A549 (cell line): ENCODE data around the gene ARHGAP27. TPM values are rescaled to one million over a fixed set of nuclear protein-coding genes. Genes with fewer than 3 reads are reported as not detected.
"Not testable (repeated sequence)": the region's sequence is repeated elsewhere in the genome, so short reads cannot be mapped to it uniquely, and the experiment has no call there.

Source experiments
- ATAC-seq, 2 experiments: fragments of 200-7000 bp in 1 of 2; fragments of >200 bp in 1 of 2; cut with Nextera tagmentation in 1 of 2; cut with Tn5 transposase in 1 of 2; 3 replicates each; pipeline versions ENCODE4 v1.8.0 to v1.9.1; 2018 to 2020; ENCODE audit warnings: mild to moderate bottlenecking in 1 of 2, moderate library complexity in 1 of 2
- CTCF ChIA-PET: fragments of 300-600 bp; sonication (Branson Sonifier 250); formaldehyde crosslinking; extraction: SDS; loops from one replicate; lab custom pipeline; 2021; ENCODE audit warnings: antibody characterized with exemption, inconsistent platforms; lab: Yijun Ruan, JAX
- POLR2A ChIA-PET: fragments of 350-600 bp; formaldehyde crosslinking; extraction: SDS; loops from one replicate; lab custom pipeline; 2021; ENCODE audit warnings: antibody characterized with exemption, inconsistent platforms; lab: Yijun Ruan, JAX
- DNase-seq, 2 experiments: peaks; one replicate each; pipeline versions ENCODE4 v3.0.0 to v3.0.0-alpha.2; 2011 to 2016; ENCODE audit warnings: low read depth in 1 of 2, low spot score in 1 of 2
- FAIRE-seq: peaks from 2 replicates; lab custom pipeline; 2011; peaks lifted over from hg19 to GRCh38; lab: Jason Lieb, UNC
- H3K27ac ChIP-seq, 2 experiments: fragments of >200 bp; sonication (Bioruptor Twin); formaldehyde crosslinking; 3 replicates each; pipeline ENCODE4 v1.5.1; 2016 to 2017
- H3K4me1 ChIP-seq: fragments of >200 bp; sonication (Bioruptor Twin); formaldehyde crosslinking; 3 replicates; pipeline ENCODE4 v1.6.1; 2016
- H3K4me2 ChIP-seq: fragments of >200 bp; sonication (Bioruptor Twin); formaldehyde crosslinking; 3 replicates; pipeline ENCODE4 v1.6.1; 2016
- H3K4me3 ChIP-seq: fragments of >200 bp; sonication (Bioruptor Twin); formaldehyde crosslinking; 3 replicates; pipeline ENCODE4 v1.5.1; 2016
- H3K9me3 ChIP-seq: fragments of >200 bp; sonication (Bioruptor Twin); formaldehyde crosslinking; 3 replicates; pipeline ENCODE4 v1.6.1; 2016
- BHLHE40 ChIP-seq: IDR thresholded peaks from 2 replicates; pipeline ENCODE4 v1.6.1; 2012; ENCODE audit warnings: low read depth, low read length, inconsistent platforms
- CHD4 ChIP-seq: fragments of 200-600 bp; sonication (generic); IDR thresholded peaks from 2 replicates; pipeline ENCODE4 v1.6.1; 2016; ENCODE audit warnings: antibody characterized with exemption, mild to moderate bottlenecking, borderline replicate concordance
- EP300 ChIP-seq, 2 experiments: fragments of >200 bp; sonication (Bioruptor Twin); formaldehyde crosslinking; IDR thresholded peaks; 2 replicates in 1 of 2; 3 replicates in 1 of 2; pipeline ENCODE4 v1.6.1; 2016 to 2017
- NPAS2 ChIP-seq: fragments of 250-450 bp; sonication (Bioruptor Pico); IDR thresholded peaks from 2 replicates; pipeline ENCODE4 v1.8.0; 2022; ENCODE audit warnings: mild to moderate bottlenecking, moderate library complexity, borderline replicate concordance
- ZSCAN20 ChIP-seq: fragments of 250-450 bp; sonication (Bioruptor Pico); IDR thresholded peaks from 2 replicates; pipeline ENCODE4 v1.8.0; 2022; ENCODE audit warnings: mild to moderate bottlenecking, moderate library complexity
- WGBS: methylation state at CpG from one replicate; pipeline ENCODE4 v1.1.6; 2017; ENCODE audit errors: missing lambda C conversion rate; 5-methylcytosine and 5-hydroxymethylcytosine counted together
- polyA minus RNA-seq: library from RNA; depleted of rRNA, polyadenylated mRNA; stranded (reverse); fragments of >200 nt; gene quantifications from 2 replicates; pipeline ENCODE4 v1.2.3, GENCODE V29; 2011; rRNA and poly(A)+ RNA removed
- polyA plus RNA-seq, 4 experiments: library from polyadenylated mRNA; depleted of rRNA in 3 of 4; stranded (reverse); fragments of >200 nt; fragmentation: RNase III in 1 of 4; extraction: RNeasy Plus Mini Kit Qiagen cat#74134 plus additional on column Dnase treatment in 1 of 4; gene quantifications; 2 replicates in 3 of 4; 3 replicates in 1 of 4; pipeline ENCODE4 v1.2.3, GENCODE V29; 2011 to 2017

Gene ARHGAP27, protein sequence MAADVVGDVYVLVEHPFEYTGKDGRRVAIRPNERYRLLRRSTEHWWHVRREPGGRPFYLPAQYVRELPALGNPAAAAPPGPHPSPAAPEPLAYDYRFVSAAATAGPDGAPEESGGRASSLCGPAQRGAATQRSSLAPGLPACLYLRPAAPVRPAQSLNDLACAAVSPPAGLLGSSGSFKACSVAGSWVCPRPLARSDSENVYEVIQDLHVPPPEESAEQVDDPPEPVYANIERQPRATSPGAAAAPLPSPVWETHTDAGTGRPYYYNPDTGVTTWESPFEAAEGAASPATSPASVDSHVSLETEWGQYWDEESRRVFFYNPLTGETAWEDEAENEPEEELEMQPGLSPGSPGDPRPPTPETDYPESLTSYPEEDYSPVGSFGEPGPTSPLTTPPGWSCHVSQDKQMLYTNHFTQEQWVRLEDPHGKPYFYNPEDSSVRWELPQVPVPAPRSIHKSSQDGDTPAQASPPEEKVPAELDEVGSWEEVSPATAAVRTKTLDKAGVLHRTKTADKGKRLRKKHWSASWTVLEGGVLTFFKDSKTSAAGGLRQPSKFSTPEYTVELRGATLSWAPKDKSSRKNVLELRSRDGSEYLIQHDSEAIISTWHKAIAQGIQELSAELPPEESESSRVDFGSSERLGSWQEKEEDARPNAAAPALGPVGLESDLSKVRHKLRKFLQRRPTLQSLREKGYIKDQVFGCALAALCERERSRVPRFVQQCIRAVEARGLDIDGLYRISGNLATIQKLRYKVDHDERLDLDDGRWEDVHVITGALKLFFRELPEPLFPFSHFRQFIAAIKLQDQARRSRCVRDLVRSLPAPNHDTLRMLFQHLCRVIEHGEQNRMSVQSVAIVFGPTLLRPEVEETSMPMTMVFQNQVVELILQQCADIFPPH
- 7.7 and 10.0 TPM in 2 replicates for polyA plus RNA-seq (2011; rRNA removed)
- 21.4 and 21.7 TPM in 2 replicates for polyA plus RNA-seq (2012; cell fraction: cytosol; rRNA removed)
- 75.5 and 149 TPM in 2 replicates for polyA plus RNA-seq (2012; cell fraction: nucleus; rRNA removed)
- 15.2 to 16.4 TPM (median 15.7 TPM) in 3 replicates for polyA plus RNA-seq (2017; fragmentation: RNase III; extraction: RNeasy Plus Mini Kit Qiagen cat#74134 plus additional on column Dnase treatment)
- polyA minus RNA-seq = 13.2 and 14.6 TPM in 2 replicates

DNA sequence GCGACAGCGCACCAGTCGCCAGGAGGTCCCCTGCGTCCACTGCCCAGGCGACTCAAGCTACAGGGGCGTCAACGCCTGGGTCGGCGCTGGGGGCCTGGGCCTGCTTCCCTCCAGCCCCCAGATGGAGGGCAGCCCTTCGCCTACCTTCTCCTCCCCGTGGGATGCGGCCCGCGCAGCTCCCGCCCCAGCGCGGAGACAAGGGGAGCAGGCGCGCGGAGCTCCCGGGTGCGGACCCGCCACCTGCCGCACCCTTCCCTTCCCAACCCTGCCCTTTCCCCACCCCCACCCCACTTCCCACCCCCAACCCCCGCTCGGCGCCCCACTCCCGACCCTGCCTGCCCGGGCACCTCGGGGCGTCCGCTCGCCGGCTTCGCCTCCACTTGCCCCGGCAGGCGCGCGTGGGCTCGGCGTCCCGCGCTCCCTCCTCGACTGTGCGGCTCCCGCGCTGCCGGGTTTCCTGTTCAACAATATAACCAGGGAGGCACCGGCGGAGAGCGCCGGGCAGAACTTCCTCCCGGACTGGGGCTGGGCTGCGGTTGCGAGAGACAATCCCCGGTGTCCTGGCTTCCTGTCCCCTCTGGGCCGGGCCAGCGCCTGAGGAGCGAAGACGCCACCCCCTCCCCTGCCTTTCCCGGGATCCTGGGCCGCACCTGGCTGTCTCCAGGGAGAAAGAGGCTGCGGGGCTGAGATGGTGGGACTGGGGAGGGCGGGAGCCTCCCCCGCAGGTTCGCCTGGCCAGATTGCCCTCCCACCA is at the start of gene ARHGAP27:
ARHGAP27 (minus strand) TSS at position 466 of the 754 bp plus-strand sequence. CDS start 2,591 bp downstream, outside the sequence.
- Histone ChIP-seq H3K9me3 (no peaks in the 10 kb centered on the region), H3K4me2 (peak within 1 kb of the TSS; percentile 99), H3K27ac (peak within 1 kb of the TSS; percentile 47 to 85), H3K4me3 (peak within 1 kb of the TSS; percentile 52), H3K4me1 (peaks cover 27% of the 10 kb centered on the region; the same call in 2 of the 3 replicates)
- ATAC-seq = peak in 1 of 2 experiments; percentile 4; a peak in 2 of 6 replicates
- TF ChIP-seq EP300 (IDR thresholded peaks at IDR 0.05) (no peak), NPAS2 (CRISPR knock-in tag) (no peak), BHLHE40 (no peak), CHD4 (no peak), ZSCAN20 (no peak)
- CTCF ChIA-PET = interaction anchor here (0.6 to 3.0 kb wide), 3 partner anchors 38 to 159 kb away, joined by 3 to 6 read pairs (median 3); no protein-coding TSS in a partner anchor
- no peak for DNase-seq
- 71% methylated on average over 44 of the region's 66 CpGs for WGBS
- FAIRE-seq = no peak
- POLR2A ChIA-PET = no interaction called here

DNA sequence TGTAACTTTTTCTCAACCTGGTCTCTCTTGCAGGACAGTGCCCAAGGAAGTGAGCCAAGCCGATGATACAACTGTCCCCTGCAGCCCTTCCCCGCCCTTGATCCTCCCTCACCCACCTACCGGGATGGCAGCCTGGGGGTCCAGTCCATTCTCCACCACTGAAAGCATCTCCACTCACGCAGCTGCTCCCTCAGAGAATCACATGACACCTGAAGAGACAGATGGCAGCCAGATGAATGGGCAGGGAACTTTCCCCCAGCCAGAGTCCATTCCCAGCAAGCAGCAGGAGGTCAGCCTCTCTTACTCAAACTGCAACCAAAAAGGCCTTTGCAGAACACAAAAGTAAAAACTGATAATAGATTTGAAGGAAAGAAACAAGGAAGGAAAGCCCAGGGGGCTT is 49.6 kb upstream of the ARHGAP27 start:
- POLR2A ChIA-PET, CTCF ChIA-PET, H3K27ac ChIP-seq, ATAC-seq, DNase-seq, H3K4me1 ChIP-seq, H3K9me3 ChIP-seq, FAIRE-seq, H3K4me3 ChIP-seq, H3K4me2 ChIP-seq: not testable (repeated sequence)
- WGBS = 84% methylated on average over 4 of the region's 4 CpGs

- H3K4me2 ChIP-seq, H3K4me3 ChIP-seq, FAIRE-seq, H3K27ac ChIP-seq, CTCF ChIA-PET, ATAC-seq, H3K4me1 ChIP-seq, DNase-seq, H3K9me3 ChIP-seq, POLR2A ChIA-PET: not testable (repeated sequence)
- 94% methylated on average over 14 of the region's 14 CpGs for WGBS
Observed at GRCh38 chr17:45475436-45475835, 42.8 kb upstream of the ARHGAP27 start.

GRCh38 chr17:45472249-45472648 is 39.6 kb upstream of the ARHGAP27 start:
- FAIRE-seq, H3K9me3 ChIP-seq, H3K4me1 ChIP-seq, H3K27ac ChIP-seq, DNase-seq, H3K4me3 ChIP-seq, POLR2A ChIA-PET, CTCF ChIA-PET, H3K4me2 ChIP-seq: not testable (repeated sequence)
- peak in 1 of 2 experiments; percentile 12; a peak in 1 of 6 replicates for ATAC-seq
- WGBS = 67% methylated on average over 3 of the region's 3 CpGs

- POLR2A ChIA-PET, H3K27ac ChIP-seq, FAIRE-seq: not testable (repeated sequence)
Observed at GRCh38 chr17:45469204-45469563, 36.5 kb upstream of the ARHGAP27 start.

GRCh38 chr17:45468293-45469203 is 35.9 kb upstream of the ARHGAP27 start:
- CTCF ChIA-PET, FAIRE-seq, H3K4me1 ChIP-seq, H3K4me2 ChIP-seq, H3K4me3 ChIP-seq, H3K27ac ChIP-seq, DNase-seq, POLR2A ChIA-PET, H3K9me3 ChIP-seq: not testable (repeated sequence)
- WGBS = 84% methylated on average over 10 of the region's 14 CpGs
- peak in 1 of 2 experiments; percentile 32; a peak in 4 of 6 replicates for ATAC-seq

More at GRCh38 chr17:45469204-45469563, 36.5 kb upstream of the ARHGAP27 start:
- H3K4me3 ChIP-seq, H3K4me2 ChIP-seq, CTCF ChIA-PET, H3K4me1 ChIP-seq, H3K9me3 ChIP-seq, DNase-seq: not testable (repeated sequence)
- ATAC-seq = peak; percentile 31 to 34; a peak in 4 of 6 replicates
- WGBS = 71% methylated on average over 4 of the region's 4 CpGs
